LNCAP (cell line): ENCODE results near the gene ADD1.

Experiments
- TF ChIP-seq, protein P1 (sequence below): fragments of 450-650 bp; IDR thresholded peaks from 2 replicates; pipeline ENCODE4 v1.5.1; 2017; ENCODE audit warnings: mild to moderate bottlenecking

Gene ADD1

GRCh38 chr4:2832309-2832980 is 11.2 kb upstream of the ADD1 start:
- TF ChIP-seq, protein P1, sequence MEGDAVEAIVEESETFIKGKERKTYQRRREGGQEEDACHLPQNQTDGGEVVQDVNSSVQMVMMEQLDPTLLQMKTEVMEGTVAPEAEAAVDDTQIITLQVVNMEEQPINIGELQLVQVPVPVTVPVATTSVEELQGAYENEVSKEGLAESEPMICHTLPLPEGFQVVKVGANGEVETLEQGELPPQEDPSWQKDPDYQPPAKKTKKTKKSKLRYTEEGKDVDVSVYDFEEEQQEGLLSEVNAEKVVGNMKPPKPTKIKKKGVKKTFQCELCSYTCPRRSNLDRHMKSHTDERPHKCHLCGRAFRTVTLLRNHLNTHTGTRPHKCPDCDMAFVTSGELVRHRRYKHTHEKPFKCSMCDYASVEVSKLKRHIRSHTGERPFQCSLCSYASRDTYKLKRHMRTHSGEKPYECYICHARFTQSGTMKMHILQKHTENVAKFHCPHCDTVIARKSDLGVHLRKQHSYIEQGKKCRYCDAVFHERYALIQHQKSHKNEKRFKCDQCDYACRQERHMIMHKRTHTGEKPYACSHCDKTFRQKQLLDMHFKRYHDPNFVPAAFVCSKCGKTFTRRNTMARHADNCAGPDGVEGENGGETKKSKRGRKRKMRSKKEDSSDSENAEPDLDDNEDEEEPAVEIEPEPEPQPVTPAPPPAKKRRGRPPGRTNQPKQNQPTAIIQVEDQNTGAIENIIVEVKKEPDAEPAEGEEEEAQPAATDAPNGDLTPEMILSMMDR: no peak

DNA sequence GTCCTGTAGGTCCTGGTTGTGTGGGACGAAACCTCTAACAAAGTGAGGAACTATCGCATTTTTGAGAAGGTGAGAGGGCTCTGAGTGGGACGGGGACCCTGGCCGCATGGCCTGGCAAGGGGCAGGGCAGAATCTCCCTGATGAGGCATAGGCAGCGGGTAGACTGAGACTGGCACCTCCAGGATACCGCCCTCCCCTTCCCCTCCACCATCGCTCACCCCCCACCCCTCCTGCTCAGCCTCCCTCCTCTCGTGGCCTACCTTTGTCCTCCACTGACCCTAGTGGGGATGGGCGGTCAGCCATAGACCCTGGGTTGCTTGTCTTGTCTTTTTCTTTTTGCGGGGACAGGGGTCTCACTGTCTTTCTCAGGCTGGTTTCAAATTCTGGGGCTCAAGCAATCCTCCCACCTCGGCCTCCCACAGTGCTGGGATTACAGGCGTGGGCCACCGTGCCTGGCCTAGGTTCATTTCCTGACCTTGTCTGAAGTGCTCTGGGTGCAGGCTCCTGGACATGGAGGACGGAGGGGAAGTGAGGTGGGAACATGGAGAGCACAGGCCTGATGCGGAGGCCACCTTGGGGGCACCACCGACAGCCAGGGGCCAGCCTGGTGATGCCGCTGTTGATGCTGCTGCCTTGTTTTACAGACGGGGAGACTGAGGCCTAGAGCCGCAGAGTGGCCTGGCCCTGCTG is 10.5 kb upstream of the ADD1 start:
- TF ChIP-seq, protein P1: no peak

DNA sequence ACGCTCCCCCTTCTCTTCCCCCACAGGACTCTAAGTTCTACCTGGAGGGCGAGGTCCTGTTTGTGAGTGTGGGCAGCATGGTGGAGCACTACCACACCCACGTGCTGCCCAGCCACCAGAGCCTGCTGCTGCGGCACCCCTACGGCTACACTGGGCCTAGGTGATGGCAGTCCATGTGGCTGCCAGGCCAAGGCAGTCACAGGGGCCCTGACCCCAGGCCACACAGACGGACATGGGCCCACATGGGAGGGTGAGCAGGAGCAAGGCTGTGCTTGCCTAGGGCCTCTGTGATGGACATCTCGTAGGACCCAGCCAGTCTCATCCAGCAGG is 10.0 kb upstream of the ADD1 start:
- TF ChIP-seq, protein P1: no peak

- TF ChIP-seq, protein P1: no peak
Observed at GRCh38 chr4:2834001-2834921, 9.4 kb upstream of the ADD1 start.

- TF ChIP-seq, protein P1: no peak
Observed at GRCh38 chr4:2835978-2836377, 7.7 kb upstream of the ADD1 start.

DNA sequence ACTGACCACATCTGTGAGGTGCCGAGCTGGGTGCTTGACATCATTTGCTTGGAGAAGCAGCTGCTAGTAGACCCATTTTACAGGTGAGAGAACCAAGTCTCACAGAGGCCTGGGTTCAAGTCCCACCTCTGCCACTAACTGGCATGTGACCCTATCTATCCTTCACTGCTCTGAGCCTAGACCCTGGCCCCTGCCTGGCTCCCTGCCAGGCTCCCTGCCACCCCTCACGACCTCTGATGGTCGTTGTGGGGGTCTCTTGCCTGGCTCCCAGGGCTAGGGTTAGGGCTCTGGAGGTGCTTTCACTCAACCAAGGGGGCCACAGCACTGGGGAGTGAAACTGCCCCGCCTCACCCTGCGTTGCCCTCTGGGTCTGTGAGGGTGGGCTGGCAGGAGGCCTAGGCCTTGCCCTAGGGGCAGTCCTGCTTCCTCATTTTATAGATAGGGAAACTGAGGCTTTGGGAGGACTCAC is 7.2 kb upstream of the ADD1 start:
- TF ChIP-seq, protein P1: no peak

DNA sequence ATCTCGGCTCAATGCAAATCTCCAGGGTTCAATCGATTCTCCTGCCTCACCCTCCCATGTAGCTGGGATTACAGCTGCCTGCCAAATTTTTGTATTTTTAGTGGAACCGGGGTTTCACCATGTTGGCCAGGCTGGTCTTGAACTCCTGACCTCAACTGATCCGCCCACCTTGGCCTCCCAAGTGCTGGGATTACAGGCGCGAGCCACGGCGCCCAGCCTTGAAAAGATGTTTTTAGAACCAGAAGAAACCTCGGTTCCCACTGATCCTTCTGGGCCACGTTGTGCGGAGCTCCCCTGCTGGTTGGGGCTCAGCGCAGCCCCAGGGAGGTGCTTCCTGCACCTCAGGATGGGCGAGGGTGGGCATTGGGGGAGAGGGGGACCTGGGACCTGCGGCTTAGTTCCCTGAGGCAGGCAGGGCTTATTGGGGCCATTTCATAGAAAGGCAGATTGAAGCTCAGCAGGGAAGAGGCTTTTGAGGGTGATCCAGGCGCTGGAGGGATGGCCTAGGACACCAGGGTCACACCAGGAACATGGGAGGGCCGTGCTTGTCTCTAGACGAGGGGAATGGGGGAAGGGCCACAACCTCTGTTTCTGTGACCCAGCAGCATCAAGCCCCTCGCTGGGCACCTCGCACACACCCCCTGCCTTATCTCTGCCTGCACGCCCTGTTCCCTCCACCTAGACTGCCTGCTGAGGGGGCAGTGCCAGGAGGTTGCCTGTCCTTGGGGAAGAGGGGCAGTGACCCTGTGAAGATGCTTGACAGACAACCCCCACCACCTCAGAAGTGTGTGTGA is 6.3 kb upstream of the ADD1 start:
- TF ChIP-seq, protein P1: no peak
